DOHH2 (cell line): Measurements from ENCODE around the gene ACTR10.

Experiments used
- H3F3A ChIP-seq: fragments of 200-600 bp; sonication (generic), shearing (Covaris generic); 2 replicates; pipeline ENCODE4 v1.6.0; 2016; ENCODE audit warnings: antibody characterized with exemption, mild to moderate bottlenecking; ENCODE audit not compliant: control insufficient read depth, insufficient read depth
- H3K27ac ChIP-seq: fragments of 200-600 bp; sonication (generic); 2 replicates; pipeline ENCODE4 v1.5.1; 2014; ENCODE audit warnings: low read depth, mild to moderate bottlenecking, low read length, moderate library complexity
- H3K27me3 ChIP-seq: fragments of 200-600 bp; sonication (generic); 2 replicates; pipeline ENCODE4 v1.6.1; 2014; ENCODE audit warnings: mild to moderate bottlenecking, low read length, mixed read lengths; ENCODE audit not compliant: control insufficient read depth
- H3K36me3 ChIP-seq: fragments of 200-600 bp; sonication (generic); 2 replicates; pipeline ENCODE4 v1.6.1; 2014; ENCODE audit warnings: mild to moderate bottlenecking, low read length, moderate library complexity, mixed read lengths; ENCODE audit not compliant: control insufficient read depth
- H3K4me1 ChIP-seq: fragments of 200-600 bp; sonication (generic); 2 replicates; pipeline ENCODE4 v1.6.1; 2014; ENCODE audit warnings: mild to moderate bottlenecking, low read length, mixed read lengths; ENCODE audit not compliant: control insufficient read depth
- H3K4me2 ChIP-seq: fragments of 200-600 bp; sonication (generic); 2 replicates; pipeline ENCODE4 v1.6.0; 2014; ENCODE audit warnings: mild to moderate bottlenecking, low read length, moderate library complexity
- H3K4me3 ChIP-seq: fragments of 200-600 bp; sonication (generic); 2 replicates; pipeline ENCODE4 v1.5.1; 2014; ENCODE audit warnings: mild to moderate bottlenecking, low read length, mixed read lengths
- H3K79me2 ChIP-seq: fragments of 200-600 bp; sonication (generic); 2 replicates; pipeline ENCODE4 v1.6.1; 2014; ENCODE audit warnings: mild to moderate bottlenecking, low read length, mixed read lengths; ENCODE audit not compliant: control insufficient read depth
- H3K9me2 ChIP-seq: fragments of 200-600 bp; sonication (generic); replicated peaks from 2 replicates; pipeline ENCODE4 v1.6.1; 2014; ENCODE audit warnings: mild to moderate bottlenecking, low read length, mixed read lengths; ENCODE audit not compliant: control insufficient read depth
- H3K9me3 ChIP-seq: fragments of 200-600 bp; sonication (generic); 2 replicates; pipeline ENCODE4 v1.6.1; 2014; ENCODE audit warnings: antibody characterized with exemption, low read length, mixed read lengths; ENCODE audit not compliant: control insufficient read depth, insufficient read depth
- H4K20me1 ChIP-seq: fragments of 200-600 bp; sonication (generic); 2 replicates; pipeline ENCODE4 v1.6.0; 2014; ENCODE audit warnings: low read depth, mild to moderate bottlenecking, antibody characterized with exemption, low read length, moderate library complexity; ENCODE audit not compliant: control insufficient read depth, insufficient read depth
- EZH2phosphoT487 ChIP-seq: fragments of 200-600 bp; sonication (generic); IDR thresholded peaks from 2 replicates; pipeline ENCODE4 v1.6.1; 2017; ENCODE audit warnings: borderline replicate concordance, mild to moderate bottlenecking, antibody characterized with exemption, low read length, moderate library complexity, mixed read lengths
- TF ChIP-seq, protein P1 (sequence below): fragments of 200-600 bp; sonication (generic); IDR thresholded peaks from one replicate; pipeline ENCODE4 v1.5.1; 2014; ENCODE audit warnings: antibody characterized with exemption, mild to moderate bottlenecking, low read depth, low read length; ENCODE audit not compliant: poor library complexity, severe bottlenecking

Gene ACTR10

DNA sequence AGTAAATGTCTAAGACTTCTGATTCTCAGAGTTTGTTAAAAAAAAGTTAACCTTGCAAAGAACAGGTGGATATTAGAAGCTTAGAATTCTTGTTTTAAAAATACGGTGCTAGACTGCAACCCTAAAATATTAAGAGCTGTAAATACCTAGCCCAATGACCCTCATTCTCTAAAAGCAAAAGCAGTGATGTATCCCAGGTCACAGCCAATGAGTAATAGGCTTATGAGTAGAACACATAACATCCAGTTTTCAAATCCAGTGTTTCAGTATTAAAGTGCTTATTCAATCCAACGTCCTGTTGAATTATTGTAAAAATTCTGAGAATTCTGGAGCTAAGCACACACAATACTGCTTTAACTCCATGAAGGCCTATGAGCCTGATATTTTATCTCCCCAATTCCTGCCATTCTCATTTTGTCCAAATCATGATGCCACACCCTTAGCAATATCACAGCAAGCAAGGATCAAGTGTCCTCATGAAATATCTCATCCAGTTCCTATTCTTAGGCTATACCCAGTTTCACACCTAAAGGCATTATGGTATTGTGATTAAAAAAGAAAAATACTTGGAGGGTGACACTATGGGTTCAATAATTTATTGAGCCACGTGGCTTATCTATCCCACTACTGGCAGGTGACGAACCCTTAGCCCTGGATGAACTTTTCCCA, 83.1 kb downstream of the ACTR10 start:
- Histone ChIP-seq H3K4me2 (no peak overlapping the region), H3K27ac (no peak overlapping the region), H3F3A (no peaks in the 10 kb centered on the region; the same call in 1 of the 2 replicates), H3K4me1 (peaks cover 21% of the 10 kb centered on the region), H3K9me3 (no peaks in the 10 kb centered on the region), H3K4me3 (no peak overlapping the region), H3K36me3 (peaks cover 91% of the 10 kb centered on the region), H3K9me2 (no peaks in the 10 kb centered on the region), H3K79me2 (peaks cover 95% of the 10 kb centered on the region), H4K20me1 (no peaks in the 10 kb centered on the region), H3K27me3 (no peaks in the 10 kb centered on the region)
- TF ChIP-seq EZH2phosphoT487: no peak
- TF ChIP-seq, protein P1, sequence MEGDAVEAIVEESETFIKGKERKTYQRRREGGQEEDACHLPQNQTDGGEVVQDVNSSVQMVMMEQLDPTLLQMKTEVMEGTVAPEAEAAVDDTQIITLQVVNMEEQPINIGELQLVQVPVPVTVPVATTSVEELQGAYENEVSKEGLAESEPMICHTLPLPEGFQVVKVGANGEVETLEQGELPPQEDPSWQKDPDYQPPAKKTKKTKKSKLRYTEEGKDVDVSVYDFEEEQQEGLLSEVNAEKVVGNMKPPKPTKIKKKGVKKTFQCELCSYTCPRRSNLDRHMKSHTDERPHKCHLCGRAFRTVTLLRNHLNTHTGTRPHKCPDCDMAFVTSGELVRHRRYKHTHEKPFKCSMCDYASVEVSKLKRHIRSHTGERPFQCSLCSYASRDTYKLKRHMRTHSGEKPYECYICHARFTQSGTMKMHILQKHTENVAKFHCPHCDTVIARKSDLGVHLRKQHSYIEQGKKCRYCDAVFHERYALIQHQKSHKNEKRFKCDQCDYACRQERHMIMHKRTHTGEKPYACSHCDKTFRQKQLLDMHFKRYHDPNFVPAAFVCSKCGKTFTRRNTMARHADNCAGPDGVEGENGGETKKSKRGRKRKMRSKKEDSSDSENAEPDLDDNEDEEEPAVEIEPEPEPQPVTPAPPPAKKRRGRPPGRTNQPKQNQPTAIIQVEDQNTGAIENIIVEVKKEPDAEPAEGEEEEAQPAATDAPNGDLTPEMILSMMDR: no peak

DNA sequence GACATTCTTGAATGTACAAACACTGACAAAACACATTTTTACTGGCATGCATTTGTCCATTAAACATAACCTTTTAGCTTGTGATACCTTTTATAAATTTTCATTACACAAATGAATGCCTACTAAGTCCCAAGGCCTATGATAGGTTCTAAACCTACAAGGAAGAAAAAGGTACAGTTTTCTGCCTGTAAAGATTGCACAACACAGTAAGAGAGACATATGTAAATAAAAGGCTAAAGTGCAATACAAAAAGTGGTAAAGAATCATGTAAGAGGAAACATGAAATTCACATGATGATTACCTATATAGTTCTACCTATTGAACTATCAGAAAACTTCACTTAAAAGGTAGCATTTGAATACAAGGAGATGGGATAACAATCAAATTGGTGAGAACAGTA, 83.8 kb downstream of the ACTR10 start:
- H3K4me2 ChIP-seq: no peak overlapping the region
- no peaks in the 10 kb centered on the region for H3K9me3 ChIP-seq
- no peaks in the 10 kb centered on the region for H3K9me2 ChIP-seq
- H3K79me2 ChIP-seq: peaks cover 95% of the 10 kb centered on the region
- peaks cover 21% of the 10 kb centered on the region for H3K4me1 ChIP-seq
- no peak for TF ChIP-seq EZH2phosphoT487
- TF ChIP-seq, protein P1: no peak
- no peak overlapping the region for H3K4me3 ChIP-seq
- H3K27ac ChIP-seq: no peak overlapping the region
- no peaks in the 10 kb centered on the region for H4K20me1 ChIP-seq
- no peaks in the 10 kb centered on the region for H3K27me3 ChIP-seq
- H3K36me3 ChIP-seq: peaks cover 91% of the 10 kb centered on the region
- H3F3A ChIP-seq: no peaks in the 10 kb centered on the region; the same call in 1 of the 2 replicates

DNA sequence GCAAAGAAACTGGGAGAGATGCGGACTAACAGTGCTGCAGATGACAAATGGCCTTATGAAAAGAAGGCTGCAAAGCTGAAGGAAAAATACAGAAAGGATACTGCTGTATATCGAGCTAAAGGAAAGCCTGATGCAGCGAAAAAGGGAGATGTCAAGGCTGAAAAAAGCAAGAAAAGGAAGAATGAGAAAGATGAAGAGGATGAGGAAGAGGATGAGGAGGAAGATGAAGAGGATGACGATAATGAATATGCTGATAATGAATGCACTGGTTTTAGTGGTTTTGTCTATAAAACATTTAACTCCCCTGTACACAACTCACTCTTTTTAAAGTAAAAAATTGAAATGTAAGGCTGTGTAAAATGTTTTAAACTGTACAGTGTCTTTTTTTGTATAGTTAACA, 85.2 kb downstream of the ACTR10 start:
- Histone ChIP-seq H3K9me3 (no peaks in the 10 kb centered on the region), H4K20me1 (no peaks in the 10 kb centered on the region), H3F3A (no peaks in the 10 kb centered on the region; the same call in 1 of the 2 replicates), H3K4me2 (no peak overlapping the region), H3K4me3 (no peak overlapping the region), H3K36me3 (peaks cover 94% of the 10 kb centered on the region), H3K9me2 (no peaks in the 10 kb centered on the region), H3K4me1 (peaks cover 21% of the 10 kb centered on the region), H3K27me3 (no peaks in the 10 kb centered on the region), H3K27ac (no peak overlapping the region), H3K79me2 (peaks cover 95% of the 10 kb centered on the region)
- no peak for TF ChIP-seq EZH2phosphoT487
- TF ChIP-seq, protein P1: no peak
